HS-27A (cell line): ENCODE data around the gene FCHO2.

ENCODE experiments used
- DNase-seq: peaks from one replicate; pipeline ENCODE4 v3.0.0-alpha.2; 2012; ENCODE audit warnings: low read depth, missing footprints

Gene FCHO2

GRCh38 chr5:73110190-73110589 is 154.3 kb downstream of the FCHO2 start:
- no peak for DNase-seq

GRCh38 chr5:73111536-73111935 is 155.7 kb downstream of the FCHO2 start:
- no peak for DNase-seq

GRCh38 chr5:73112359-73112758 is 156.5 kb downstream of the FCHO2 start:
- no peak for DNase-seq

- no peak for DNase-seq
Observed at GRCh38 chr5:73114044-73114688, 158.3 kb downstream of the FCHO2 start.

GRCh38 chr5:73115399-73116051 is 159.7 kb downstream of the FCHO2 start:
- peak; percentile 24 for DNase-seq

- DNase-seq = no peak
Observed at GRCh38 chr5:73116506-73116905, 160.7 kb downstream of the FCHO2 start.

GRCh38 chr5:73117088-73117740 is 161.4 kb downstream of the FCHO2 start:
- no peak for DNase-seq

- no peak for DNase-seq
Observed at GRCh38 chr5:73118391-73118973, 162.6 kb downstream of the FCHO2 start.

- no peak for DNase-seq
Observed at GRCh38 chr5:73119451-73120157, 163.8 kb downstream of the FCHO2 start.

GRCh38 chr5:73120222-73121118 is 164.6 kb downstream of the FCHO2 start, which contains the start of gene TMEM171:
Gene TMEM171 (plus strand): TSS chr5:73120575. CDS start chr5:73123374, 2,799 bp downstream.
- DNase-seq = no peak

- no peak for DNase-seq
Observed at GRCh38 chr5:73121119-73121463, 165.2 kb downstream of the FCHO2 start.

GRCh38 chr5:73122875-73123810 is 167.3 kb downstream of the FCHO2 start:
- DNase-seq = peak; percentile 19

GRCh38 chr5:73125289-73125688 is 169.4 kb downstream of the FCHO2 start:
- DNase-seq = no peak

- no peak for DNase-seq
Observed at GRCh38 chr5:73126381-73126780, 170.5 kb downstream of the FCHO2 start.

GRCh38 chr5:73126957-73127356 is 171.1 kb downstream of the FCHO2 start:
- DNase-seq = no peak

GRCh38 chr5:73129143-73129542 is 173.3 kb downstream of the FCHO2 start:
- DNase-seq = no peak

- DNase-seq = no peak
Observed at GRCh38 chr5:73130811-73131210, 175.0 kb downstream of the FCHO2 start.

GRCh38 chr5:73131711-73132425 is 176.0 kb downstream of the FCHO2 start:
- DNase-seq = no peak

- no peak for DNase-seq
Observed at GRCh38 chr5:73132759-73133158, 176.9 kb downstream of the FCHO2 start.
